ENCODE data around the gene SEPTIN5.

The SEPTIN5 gene

DNA sequence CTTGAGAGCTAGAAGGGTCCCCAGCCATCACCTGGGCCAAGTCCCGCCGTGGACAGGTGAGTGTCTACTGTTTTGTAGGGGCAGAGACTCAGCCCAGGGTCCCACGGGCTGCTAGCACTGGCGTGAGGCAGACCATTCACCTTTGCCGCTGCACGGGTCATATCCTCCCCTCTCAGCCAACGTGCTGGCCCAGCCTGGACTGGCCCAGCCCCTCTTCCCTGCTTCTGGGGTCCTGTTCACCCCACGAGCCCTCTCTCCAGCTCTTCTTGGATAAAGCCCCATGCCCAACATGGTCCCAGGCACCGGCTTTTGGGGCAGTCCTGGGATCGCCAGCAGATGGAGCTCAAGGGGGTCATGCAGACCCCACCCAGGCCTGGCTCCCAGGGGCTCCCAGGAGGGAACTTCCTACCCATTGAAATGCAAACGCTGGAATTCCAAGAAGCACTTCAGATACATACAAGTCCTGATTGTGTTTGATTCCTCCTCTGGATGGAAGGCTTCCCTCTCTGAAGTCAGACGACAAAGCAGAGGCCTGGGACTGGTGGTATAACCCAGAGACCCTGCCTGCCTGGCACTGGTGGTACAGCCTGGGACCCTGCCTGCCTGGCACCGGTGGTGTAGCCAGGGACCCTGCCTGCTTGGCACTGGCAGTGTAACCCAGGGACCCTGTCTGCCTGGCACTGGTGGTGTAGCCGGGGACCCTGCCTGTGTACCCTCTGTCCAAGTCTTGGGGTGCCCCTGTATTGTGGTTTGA is 8.9 kb upstream of the SEPTIN5 start:
- in situ Hi-C loops (cut with MboI; ENCODE audit: low sequenced_read_pairs), result no loop called here

DNA sequence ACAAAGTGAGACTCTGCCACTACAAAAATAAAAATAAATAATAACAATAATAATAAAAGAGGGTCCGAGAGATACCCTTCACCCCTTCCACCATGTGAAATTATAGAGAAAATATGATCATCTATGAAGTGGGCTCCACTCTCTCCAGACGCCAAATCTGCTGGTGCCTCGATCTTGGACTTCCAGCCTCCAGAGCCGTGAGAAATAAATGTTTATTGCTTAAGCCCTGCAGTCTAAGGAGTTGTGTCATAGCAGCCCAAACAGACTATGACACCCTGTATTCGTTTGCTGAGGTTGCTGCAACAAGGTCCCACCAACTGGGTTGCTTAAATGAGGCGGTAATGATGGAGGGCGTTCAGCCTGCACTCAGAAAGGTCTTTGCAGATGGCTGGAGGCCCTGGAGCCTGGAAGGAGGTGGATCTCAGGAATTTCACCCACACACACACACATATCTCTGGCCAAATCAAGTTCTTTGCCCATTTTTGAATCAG is 7.6 kb upstream of the SEPTIN5 start:
- in situ Hi-C loops (cut with MboI; ENCODE audit: low sequenced_read_pairs), result no loop called here

- in situ Hi-C loops (cut with MboI; ENCODE audit: low sequenced_read_pairs), result no loop called here
Measured at GRCh38 chr22:19707347-19708290, 6.7 kb upstream of the SEPTIN5 start.

- in situ Hi-C loops (cut with MboI; ENCODE audit: low sequenced_read_pairs), result no loop called here
Measured at GRCh38 chr22:19708321-19709011, 5.8 kb upstream of the SEPTIN5 start.

DNA sequence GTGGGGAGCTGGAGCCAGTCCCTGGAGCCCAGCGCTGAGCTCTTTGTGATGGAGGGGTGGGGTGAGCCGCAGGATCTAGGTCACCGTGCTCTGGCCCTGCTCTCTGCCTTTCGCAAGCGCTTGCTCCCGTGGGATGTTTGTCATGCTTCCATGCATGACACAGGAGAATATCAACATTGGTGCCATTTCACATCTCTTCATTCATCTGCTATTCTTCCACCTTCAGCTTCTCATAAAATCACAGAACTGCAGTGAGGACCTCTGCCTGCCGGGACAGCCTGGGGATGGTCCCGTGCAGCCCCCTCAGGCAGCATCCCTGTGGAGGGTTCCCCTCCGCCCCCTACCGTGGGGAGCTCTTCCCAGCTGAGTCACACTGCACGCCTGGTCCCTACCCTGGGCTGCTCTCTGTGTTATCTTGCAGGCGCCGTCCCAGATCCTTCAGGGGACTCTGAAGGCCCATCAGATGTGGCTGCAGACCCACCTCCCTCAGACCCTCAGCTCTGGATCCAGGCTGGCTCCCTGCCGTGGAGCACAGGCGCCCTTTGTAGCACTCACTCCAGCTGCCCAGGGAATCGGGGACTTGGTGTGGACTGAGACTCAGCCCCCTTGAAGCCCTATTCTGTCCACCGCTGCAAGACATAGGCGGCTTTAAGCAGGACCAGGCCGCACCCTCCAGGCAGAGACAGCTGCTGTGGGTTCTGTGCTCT is 5.1 kb upstream of the SEPTIN5 start:
- in situ Hi-C loops (cut with MboI; ENCODE audit: low sequenced_read_pairs), result no loop called here

DNA sequence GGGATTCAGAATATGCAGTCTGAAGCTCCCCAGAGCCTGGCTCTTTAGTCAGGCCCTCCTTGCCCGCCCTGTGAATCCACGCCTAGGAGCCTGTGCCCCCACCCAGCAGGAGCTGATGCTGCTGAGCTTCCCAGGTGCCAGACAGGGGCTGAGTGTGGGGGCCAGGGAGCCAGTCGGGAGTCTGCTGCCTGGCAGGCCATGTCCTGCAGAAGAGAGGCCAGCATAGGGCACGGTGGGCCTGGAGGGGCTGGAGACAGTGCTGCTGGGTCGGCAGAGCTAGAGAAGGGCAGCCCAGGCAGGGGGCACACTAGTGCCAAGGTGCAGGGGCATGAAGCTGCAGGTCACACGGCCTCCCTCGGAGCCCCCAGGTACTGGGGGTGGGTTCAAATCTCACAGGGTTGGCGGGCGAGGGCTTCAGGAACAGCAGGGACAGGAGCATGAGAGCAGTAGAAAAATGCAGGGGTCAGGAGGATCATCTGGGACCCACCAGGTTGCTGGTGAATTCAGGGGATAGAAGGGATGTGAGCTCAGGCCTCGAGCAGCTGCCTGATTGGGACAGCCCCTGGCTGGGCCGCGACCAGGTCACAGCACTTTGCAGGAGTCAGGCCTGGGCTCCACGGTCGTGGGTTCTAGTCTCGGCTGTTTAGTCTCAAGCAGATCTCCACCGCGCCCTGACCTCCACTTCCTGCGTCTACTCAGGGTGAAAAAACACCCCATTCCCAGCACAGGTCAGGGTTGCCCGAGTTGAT is 4.1 kb upstream of the SEPTIN5 start:
- in situ Hi-C loops (cut with MboI; ENCODE audit: low sequenced_read_pairs), result loop anchor here (10.0 kb wide), 1 partner anchor 55 kb away; no protein-coding TSS in a partner anchor

DNA sequence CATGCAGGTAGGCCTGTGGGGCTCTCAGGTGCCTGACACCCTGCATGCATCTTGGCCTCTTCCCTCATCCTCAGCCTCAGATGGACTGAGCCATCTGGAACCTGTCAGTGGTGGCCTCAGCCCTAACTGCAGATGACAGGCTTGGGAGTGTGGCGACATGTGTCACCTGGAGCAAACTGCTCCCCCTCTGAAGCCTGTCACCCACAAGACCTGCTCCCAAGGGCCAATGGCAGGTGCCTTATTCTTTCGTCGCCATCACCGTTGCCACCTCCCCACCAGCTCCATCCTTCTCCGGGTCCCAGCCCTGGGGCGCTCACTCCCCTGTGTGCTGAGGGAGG is 3.6 kb upstream of the SEPTIN5 start:
- in situ Hi-C loops (cut with MboI; ENCODE audit: low sequenced_read_pairs), result loop anchor here (10.0 kb wide), 1 partner anchor 56 kb away; no protein-coding TSS in a partner anchor

GRCh38 chr22:19713245-19713644 is 1.1 kb upstream of the SEPTIN5 start:
- in situ Hi-C loops (cut with MboI; ENCODE audit: low sequenced_read_pairs), result loop anchor here (10.0 kb wide), 1 partner anchor 58 kb away; no protein-coding TSS in a partner anchor

DNA sequence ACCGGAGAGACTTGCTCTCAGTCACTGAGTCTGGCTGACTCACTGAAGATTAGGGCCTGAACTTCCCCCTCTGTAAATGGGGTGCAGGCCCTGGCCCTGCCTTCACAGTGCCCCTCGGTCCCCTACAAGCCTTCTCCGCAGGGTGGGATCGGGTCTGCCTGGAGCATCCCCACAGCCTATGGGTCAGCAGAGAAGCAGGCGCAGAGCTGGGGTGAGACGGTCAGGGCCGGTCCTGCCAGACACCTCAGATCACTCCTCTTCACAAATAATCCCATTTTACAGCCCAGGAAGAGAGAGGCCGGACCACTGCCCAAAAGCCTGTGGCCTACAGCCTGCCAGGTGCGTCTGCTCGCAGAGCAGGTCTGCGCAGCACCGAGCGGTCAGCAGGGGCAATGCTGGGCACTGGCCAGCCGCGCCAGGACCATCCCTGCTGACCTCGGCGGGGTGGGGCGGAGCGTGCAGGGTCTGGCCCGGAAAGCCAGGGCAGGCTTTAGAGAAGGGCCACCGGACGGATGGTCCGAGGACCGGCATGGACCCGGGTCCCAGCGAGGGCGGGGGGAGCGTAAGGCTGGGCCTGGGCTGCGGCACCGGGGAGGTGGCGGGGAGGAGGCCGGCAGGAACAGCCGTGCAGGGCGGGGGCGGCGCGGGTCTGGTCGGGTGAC is 522 bp upstream of the SEPTIN5 start:
- in situ Hi-C loops (cut with MboI; ENCODE audit: low sequenced_read_pairs), result loop anchor here (10.0 kb wide), 1 partner anchor 59 kb away; no protein-coding TSS in a partner anchor

- in situ Hi-C loops (cut with MboI; ENCODE audit: low sequenced_read_pairs), result loop anchor here (10.0 kb wide), 1 partner anchor 61 kb away; no protein-coding TSS in a partner anchor
Measured at GRCh38 chr22:19715188-19715930, 1.1 kb downstream of the SEPTIN5 start.

DNA sequence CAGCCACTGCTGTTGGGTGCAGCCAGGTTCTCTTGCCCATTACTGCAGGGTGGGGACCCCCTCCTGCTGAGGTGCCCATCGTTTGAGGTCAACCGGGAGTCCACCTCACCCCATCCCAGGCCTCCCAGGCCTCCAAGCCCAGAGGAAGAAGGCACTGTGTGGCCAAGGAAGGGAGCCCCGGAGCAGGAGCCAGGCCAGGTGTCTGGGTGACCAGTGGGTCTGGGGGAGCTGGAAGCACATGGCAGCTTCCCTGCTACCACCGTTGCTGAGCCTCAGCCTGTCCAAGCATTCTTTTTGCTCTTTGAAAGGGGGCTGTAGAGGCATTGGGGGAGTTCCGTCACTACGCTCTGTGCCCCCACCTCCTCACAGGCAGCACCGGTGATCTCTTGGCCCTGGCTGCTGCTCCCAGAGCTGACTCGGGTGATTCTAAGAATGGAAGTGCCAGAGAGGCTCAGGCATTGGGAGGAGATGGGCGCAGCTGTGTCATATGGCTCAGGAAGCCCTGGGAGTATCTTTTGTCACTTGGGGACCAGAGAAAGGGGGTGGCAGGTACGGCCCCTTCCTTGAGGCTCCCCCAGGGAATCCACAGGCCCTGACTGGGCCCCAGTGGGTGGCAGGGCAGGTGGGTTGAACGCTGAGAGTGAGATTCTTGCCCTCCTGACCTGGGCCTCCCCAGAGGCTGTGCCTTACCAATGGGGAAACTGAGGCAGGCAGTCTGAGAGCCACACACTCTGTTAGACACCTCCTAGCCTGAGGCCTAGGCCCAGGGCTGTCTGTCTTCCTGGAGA is 1.9 kb downstream of the SEPTIN5 start:
- in situ Hi-C loops (cut with MboI; ENCODE audit: low sequenced_read_pairs), result loop anchor here (10.0 kb wide), 1 partner anchor 61 kb away; no protein-coding TSS in a partner anchor

GRCh38 chr22:19716829-19717105 is 2.5 kb downstream of the SEPTIN5 start:
- in situ Hi-C loops (cut with MboI; ENCODE audit: low sequenced_read_pairs), result loop anchor here (10.0 kb wide), 1 partner anchor 62 kb away; no protein-coding TSS in a partner anchor

- in situ Hi-C loops (cut with MboI; ENCODE audit: low sequenced_read_pairs), result loop anchor here (10.0 kb wide), 1 partner anchor 62 kb away; no protein-coding TSS in a partner anchor
Measured at GRCh38 chr22:19717181-19717580, 2.9 kb downstream of the SEPTIN5 start.

DNA sequence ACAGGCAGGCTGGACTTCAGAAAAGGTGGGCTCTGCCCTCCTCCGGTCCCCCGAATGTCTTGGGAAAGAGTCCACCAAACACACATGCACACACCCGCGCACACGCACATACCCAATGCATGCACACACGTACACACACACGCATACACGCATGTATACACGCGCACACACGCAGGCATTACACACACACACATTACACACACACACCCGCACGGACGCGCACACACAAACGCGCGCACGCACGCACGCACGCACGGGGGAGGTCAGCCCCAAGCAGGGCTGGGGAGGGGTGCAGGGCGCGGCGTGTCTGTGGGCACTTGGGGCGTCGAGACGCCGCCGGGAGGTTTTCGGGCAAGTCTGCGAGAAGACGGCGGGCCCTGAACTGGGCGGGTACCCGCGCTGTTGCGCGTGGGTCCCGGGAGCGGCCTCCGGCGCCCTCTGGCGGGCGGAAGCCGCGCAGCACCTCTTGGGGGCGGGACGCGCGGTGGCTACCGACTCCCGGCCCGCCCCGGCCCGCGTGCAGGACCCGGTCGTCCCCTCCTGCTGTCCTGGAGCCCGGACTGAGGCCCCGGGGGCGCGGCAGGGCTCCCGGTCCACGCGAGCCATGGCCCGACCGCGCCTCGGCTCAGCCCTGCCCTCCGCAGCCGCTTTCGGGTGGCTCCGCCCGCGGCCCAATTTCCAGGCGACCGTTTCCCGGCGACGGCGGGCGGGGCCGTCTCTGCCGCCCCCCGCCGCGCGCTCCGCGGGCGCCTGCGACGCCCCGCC is 3.6 kb downstream of the SEPTIN5 start:
- in situ Hi-C loops (cut with MboI; ENCODE audit: low sequenced_read_pairs), result loop anchor here (10.0 kb wide), 1 partner anchor 63 kb away; no protein-coding TSS in a partner anchor

- in situ Hi-C loops (cut with MboI; ENCODE audit: low sequenced_read_pairs), result loop anchor here (10.0 kb wide), 1 partner anchor 64 kb away; no protein-coding TSS in a partner anchor
Measured at GRCh38 chr22:19718456-19719049, 4.2 kb downstream of the SEPTIN5 start.

- in situ Hi-C loops (cut with MboI; ENCODE audit: low sequenced_read_pairs), result loop anchor here (10.0 kb wide), 1 partner anchor 64 kb away; no protein-coding TSS in a partner anchor
Measured at GRCh38 chr22:19719050-19719482, 4.8 kb downstream of the SEPTIN5 start.
